K562 (cell line): Measurements from ENCODE around the gene CHRM4.

ENCODE experiments used
- ZNF699 ChIP-seq: fragments of 250-450 bp; sonication (Bioruptor Pico); IDR thresholded peaks from 2 replicates; pipeline ENCODE4 v1.8.0; 2021; ENCODE audit warnings: mild to moderate bottlenecking, moderate library complexity; ENCODE audit not compliant: insufficient replicate concordance
- TF ChIP-seq, protein P1 (sequence below), 3 experiments: IDR thresholded peaks in 2 of 3; conservative IDR thresholded peaks in 1 of 3; 2 replicates each; pipeline ENCODE4 v1.5.1; 2011 to 2012; ENCODE audit warnings: low read length in 3 of 3, mild to moderate bottlenecking in 3 of 3, control low read depth in 2 of 3, improper control_type of control experiment in 1 of 3, inconsistent platforms in 1 of 3, low read depth in 1 of 3, mixed read lengths in 1 of 3, moderate library complexity in 1 of 3; ENCODE audit not compliant: insufficient read depth in 2 of 3

DNA sequence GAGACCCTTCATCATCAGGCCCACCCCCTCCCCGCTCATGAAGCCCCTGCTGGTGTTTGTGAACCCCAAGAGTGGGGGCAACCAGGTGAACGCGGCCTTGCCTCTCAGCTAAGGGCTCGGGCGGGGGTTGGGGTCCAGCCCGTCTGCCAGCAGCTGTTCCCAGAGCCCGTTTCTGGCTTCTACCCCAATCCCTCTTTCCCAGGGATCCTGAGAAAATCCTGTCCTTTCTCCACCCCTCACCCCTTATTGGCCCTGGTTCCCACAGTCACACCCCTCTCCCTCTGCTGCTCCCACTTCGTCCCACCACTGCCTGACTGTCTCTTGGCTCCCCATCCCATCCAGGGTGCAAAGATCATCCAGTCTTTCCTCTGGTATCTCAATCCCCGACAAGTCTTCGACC lies 19.5 kb downstream of the CHRM4 start:
- no peak for TF ChIP-seq ZNF699
- TF ChIP-seq, protein P1, sequence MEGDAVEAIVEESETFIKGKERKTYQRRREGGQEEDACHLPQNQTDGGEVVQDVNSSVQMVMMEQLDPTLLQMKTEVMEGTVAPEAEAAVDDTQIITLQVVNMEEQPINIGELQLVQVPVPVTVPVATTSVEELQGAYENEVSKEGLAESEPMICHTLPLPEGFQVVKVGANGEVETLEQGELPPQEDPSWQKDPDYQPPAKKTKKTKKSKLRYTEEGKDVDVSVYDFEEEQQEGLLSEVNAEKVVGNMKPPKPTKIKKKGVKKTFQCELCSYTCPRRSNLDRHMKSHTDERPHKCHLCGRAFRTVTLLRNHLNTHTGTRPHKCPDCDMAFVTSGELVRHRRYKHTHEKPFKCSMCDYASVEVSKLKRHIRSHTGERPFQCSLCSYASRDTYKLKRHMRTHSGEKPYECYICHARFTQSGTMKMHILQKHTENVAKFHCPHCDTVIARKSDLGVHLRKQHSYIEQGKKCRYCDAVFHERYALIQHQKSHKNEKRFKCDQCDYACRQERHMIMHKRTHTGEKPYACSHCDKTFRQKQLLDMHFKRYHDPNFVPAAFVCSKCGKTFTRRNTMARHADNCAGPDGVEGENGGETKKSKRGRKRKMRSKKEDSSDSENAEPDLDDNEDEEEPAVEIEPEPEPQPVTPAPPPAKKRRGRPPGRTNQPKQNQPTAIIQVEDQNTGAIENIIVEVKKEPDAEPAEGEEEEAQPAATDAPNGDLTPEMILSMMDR (IDR thresholded peaks at IDR 0.05 in 2 of 3, conservative IDR thresholded peaks at IDR 0.05 in 1 of 3; ENCODE audit: insufficient read depth in 2 of 3, low read depth in 1 of 3, low read length in 3 of 3): no peak
